ENCODE data around the gene MCC.

- TF ChIP-seq CTCF (IDR thresholded peaks at IDR 0.05) (no peak), EP300 (IDR thresholded peaks at IDR 0.05) (no peak)
Measured at GRCh38 chr5:113320273-113320780, 167.9 kb downstream of the MCC start.

Data from A549 (cell line).